ENCODE measurements around the gene TMC1.
"Not testable (repeated sequence)": the region's sequence is repeated elsewhere in the genome, so short reads cannot be mapped to it uniquely, and the experiment has no call there.

The TMC1 gene

DNA sequence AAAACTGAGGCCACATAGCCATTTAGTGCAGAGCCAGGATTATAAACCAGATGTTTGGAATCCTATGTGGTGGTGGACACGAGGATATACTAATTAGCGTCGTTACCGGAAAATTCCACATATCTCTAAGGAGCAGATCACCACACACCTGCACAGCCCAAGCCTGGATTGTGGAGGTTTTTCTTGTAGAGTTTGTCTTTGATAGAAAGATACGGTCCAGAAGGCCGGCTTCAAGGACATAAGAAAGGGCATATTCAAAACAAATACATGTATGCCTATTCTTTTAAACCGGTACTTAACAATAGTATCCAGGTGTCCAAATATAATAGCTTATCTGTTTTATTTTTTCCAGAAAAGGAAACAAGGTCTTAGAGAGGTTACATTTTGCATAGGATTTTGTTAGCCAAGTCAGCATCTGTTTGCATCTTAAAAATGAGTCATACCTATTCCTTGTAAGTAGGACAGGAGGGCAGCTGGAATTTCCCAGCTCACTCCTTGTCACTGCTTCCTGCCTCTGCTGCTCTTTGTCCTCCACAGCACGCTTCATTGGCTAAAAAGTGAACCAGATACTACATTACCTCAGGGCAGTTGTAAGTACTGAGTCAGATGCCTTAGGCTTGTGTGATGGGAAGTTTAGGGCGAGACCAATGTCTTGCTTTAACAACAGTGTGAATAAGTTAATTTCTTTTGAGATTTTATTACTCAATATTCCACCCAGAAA is 3.6 kb downstream of the TMC1 start:
- DNase-seq (ENCODE audit: low read depth in 2 of 3, low spot score in 2 of 3): peak in 1 of 3 experiments; percentile 3

DNA sequence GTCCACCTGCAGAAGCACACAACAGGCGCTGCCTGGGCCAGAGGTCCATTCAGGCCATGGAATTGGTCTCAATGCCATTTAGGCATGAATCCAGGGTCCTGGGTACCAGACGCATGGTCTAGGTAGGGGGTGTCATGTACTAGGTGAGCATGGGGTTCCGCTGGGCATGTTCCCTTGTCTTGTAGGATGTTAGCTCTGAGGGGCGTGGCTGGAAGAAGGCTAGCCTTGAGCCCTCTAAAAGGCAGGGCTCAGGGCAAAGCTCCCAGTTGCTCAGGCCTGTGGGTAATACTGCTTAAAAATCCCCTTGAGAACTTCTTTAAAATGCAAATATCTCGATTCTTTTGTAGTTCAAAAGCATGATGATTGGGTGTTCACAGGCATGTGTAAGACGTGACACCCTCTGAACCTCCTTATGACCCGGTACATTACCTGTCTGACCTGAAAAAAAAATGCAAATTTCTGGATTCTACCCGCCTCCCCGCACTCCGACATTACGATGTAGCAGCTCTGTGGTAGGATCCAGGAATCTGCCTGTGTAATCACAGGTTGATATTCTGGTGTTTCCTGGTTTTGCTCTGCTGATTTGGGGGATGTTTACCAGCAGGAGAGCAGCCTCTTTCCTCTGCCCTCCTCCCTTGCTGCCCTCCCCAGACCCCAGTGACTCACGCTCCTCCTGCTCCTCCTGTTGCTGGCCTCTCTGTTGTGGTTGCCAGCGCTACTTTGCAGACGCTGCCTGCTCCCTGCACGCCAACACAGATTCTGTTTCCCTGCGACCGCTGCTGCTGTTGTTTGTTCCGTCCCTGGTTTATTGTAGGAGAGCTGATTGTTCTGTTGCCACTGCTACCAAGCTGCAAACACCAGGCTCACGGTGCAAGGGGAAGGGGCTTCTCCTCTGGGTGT is 5.7 kb downstream of the TMC1 start:
- DNase-seq (ENCODE audit: low read depth in 2 of 3, low spot score in 2 of 3): peak; percentile 11 to 51 (median 36)

DNA sequence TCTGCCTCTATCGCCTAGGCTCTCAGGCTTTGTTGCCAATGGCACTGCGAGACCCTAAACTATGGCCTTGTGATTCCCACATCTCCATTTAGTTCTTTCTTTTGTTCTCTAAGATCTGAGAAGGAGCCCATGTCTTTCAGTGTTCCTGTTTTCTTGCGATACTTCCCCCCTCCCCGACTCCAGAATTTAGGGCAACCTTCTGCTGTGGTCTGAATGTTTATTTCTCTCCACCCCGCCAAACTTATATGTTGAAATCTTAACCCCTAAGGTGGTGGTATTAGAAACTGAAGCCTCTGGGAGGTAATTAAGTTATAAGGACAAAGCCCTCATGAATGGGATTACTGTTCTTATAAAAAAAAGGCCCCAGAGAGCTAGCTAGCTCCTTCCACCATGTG is 6.4 kb downstream of the TMC1 start:
- no peak for DNase-seq (ENCODE audit: low read depth in 2 of 3, low spot score in 2 of 3)

DNA sequence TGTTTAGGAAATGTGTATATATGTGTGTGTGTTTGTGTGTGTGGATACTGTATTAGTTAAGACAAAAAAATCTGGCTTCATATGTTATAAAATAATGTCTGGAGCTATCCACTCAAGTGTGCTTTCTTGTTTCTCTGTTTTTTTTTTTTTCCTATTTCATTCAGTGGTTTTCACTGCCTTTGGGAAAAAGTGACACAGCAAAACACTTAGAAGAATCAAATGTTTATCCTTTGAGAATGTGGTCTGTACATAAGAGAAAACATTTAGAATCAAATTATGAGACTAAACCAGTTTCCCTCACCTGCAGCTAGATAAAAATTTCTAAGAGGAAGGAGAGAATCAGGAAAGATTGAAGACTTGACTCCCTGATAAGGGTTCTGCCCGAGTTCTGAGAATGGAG is 8.1 kb downstream of the TMC1 start:
- DNase-seq (ENCODE audit: low read depth in 2 of 3, low spot score in 2 of 3): no peak

DNA sequence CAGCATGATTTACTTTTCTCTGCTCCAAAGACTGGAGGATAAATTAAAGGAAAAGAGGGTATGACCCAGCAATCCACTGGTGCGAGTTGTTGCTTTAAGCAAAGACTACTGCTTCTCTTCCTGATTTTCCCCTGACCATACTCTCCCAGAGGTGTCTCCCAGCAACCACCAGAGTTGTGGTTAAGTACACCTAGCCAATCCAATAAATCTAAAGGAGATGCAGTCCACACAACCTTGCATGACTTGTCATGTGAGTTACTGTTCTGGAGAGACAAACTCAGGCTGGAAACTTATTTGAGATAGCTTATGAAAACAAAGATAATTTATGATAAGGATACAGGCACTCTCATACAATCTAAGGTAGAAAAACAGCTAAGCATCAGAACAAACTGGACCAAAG is 11.9 kb downstream of the TMC1 start:
- DNase-seq (ENCODE audit: low read depth in 2 of 3, low spot score in 2 of 3): no peak

DNA sequence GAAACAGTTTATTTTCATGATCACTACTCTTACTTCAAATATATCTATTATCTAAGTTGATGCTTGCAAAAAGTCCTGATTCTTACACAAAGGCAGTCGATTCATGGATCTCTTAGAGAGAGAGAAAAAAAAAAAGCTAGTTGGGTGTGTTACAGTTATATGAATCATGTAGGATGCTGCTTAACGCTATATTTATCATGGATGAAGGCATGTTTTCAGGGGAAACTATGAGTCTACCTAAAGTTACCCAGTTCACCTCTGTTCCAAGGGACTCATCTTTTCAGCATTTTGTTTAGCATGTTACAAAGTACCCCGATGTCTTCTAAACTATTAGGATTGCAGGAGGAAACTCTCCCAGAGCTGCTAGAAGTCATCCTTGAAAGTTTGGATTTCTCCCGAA is 13.5 kb downstream of the TMC1 start:
- DNase-seq (ENCODE audit: low read depth in 2 of 3, low spot score in 2 of 3): no peak

DNA sequence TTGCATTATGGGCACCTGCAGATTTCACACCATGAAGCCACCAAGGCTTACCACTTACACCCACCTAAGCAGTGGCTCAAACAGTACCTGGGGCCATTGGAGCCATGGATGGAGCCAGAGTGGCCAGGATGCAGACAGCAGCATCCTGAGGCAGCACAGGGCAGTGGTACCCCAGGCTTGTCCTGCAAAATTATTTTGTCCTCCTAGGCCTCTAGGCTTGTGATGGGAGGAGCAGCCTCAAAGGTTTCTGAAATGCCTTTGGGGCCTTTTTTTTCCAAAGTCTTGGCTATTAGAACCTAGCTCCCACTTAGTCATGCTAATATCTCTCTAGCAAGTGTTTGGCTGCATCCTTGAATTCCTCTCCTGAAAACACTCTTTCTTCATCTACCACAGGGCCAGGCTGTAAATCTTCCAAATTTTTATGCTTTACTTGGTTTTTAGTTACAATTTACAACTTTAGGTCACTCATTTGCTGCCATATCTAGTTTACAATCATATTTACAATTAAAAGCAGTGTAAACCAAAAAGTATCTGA is 15.7 kb downstream of the TMC1 start:
- DNase-seq (ENCODE audit: low read depth in 2 of 3, low spot score in 2 of 3): no peak

DNA sequence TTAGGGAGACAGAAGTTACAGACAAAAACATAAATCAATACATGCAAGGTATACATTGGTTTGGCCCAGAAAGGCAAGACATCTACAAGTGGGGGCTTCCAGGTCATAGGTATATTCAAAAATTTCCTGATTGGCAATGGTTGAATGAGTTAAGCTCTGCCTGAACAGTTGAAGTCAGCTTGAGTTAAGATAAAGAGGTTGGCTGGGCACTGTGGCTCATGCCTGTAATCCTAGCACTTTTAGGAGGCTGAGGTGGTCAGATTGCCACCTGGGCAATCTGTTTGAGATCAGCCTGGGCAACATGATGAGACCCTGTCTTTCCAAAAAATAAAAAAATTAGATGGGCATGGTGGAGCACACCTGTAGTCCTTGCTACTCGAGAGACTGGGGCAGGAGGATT is 16.3 kb downstream of the TMC1 start:
- DNase-seq (ENCODE audit: low read depth in 2 of 3, low spot score in 2 of 3): no peak

DNA sequence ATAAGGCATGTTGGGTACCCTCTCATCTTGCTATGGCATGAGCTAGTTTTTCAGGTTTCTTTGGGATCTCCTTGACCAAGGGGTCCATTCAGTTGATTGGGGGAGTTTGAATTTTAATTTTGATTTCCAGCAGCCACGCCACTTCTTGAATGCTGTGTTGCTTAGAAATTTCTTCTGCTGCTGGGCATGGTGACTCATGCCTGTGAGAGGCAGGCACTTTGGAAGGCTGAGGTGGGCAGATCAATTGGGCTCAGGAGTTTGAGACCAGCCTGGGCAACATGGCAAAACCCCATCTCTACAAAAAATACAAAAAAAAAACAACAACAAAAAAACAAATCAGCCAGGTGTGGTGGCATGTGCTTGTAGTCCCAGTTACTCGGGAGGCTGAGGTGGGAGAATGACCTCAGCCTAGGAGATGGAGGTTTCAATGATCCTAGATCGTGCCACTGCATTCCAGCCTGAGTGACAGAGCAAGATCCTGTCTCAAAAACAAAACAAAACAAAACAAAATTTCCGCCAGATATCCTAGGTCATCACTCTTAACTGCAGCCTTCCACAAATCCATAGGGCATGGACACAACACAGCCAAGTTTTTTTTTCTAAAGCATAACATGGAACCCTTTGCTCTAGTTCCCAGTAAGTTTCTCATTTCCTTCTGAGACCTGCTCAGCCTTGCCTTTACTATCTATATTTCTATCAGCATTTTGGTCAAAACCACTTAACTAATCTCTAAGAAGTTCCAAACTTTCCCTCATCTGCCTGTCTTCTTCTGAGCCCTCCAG is 17.7 kb downstream of the TMC1 start:
- DNase-seq (ENCODE audit: low read depth in 2 of 3, low spot score in 2 of 3): no peak

DNA sequence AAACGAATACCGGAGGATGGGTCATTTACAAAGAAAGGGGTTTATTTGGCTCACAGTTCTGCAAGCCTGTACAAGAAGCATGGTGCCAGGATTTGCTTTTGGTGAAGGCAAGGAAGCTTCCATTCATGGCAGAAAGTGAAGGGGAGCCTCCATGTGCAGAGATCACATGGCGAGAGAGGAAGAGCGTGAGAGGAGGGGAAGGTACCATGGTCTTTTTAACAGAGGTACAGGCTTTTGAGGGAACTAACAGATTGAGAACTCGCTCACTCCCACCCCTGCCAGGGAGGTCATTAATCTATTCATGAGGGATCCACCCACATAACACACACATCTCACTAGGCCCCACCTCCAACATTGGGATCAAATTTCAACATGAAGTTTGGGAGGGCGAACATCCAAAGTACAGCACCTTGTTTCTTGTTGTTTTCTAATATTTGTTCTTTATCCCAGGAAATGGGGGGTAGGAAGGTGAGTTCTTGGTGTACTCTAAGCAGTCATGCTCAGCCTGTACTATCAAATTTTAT is 18.5 kb downstream of the TMC1 start:
- no peak for DNase-seq (ENCODE audit: low read depth in 2 of 3, low spot score in 2 of 3)

DNA sequence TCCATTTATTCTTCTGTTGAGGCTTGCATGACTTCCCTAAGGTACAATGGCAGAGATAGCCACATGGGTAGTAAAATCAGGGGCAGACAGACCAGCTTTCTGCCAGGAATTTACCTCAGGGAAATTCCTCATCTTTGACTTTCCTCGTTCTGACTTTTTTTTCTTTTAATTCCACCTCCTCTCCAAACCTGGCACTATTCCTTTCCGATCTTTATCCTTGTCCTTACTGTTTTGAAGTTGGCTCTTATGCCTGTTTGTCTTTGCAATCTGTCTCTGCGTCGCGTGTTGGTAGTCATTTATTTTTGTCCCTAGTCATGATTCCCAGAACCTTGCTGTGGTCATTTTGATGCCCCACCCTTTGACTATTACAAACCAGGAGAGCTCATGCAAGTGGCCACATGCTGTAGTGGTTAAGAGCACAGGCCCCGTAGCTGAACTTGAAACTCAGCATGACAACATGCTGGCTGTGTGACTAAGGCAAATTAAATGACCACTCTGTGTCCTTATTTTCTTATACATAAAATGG is 19.0 kb downstream of the TMC1 start:
- no peak for DNase-seq (ENCODE audit: low read depth in 2 of 3, low spot score in 2 of 3)

DNA sequence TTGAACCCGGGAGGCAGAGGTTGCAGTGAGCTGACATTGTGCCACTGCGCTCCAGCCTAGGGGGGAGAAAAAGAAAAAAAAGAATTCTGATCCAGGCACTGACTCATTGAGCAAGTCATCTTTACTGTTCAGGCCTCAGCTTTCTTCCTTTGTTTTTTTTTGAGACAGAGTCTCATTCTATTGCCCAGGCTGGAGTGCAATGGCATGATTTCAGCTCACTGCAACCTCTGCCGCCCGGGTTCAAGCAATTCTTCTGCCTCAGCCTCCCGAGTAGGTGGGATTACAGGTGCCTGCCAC is 21.1 kb downstream of the TMC1 start:
- not testable (repeated sequence) for DNase-seq (ENCODE audit: low read depth in 2 of 3, low spot score in 2 of 3)

DNA sequence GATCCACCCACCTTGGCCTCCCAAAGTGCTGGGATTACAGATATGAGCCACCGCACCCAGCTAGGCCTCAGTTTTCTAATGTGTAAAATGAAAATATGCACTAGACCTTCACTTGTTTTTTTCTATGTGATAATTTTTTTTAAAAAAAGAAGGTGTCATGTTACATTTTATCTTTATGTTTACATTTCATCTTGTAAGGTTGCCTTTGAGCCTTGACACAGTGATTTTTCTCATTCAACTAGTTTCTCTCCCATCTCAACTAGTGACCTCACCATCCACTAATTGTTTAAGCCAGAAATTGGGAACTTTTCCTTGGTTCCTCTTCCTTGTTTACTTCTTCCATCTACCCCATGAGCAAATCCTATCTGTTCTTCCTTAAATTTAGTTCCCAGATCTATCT is 21.5 kb downstream of the TMC1 start:
- DNase-seq (ENCODE audit: low read depth in 2 of 3, low spot score in 2 of 3): no peak

DNA sequence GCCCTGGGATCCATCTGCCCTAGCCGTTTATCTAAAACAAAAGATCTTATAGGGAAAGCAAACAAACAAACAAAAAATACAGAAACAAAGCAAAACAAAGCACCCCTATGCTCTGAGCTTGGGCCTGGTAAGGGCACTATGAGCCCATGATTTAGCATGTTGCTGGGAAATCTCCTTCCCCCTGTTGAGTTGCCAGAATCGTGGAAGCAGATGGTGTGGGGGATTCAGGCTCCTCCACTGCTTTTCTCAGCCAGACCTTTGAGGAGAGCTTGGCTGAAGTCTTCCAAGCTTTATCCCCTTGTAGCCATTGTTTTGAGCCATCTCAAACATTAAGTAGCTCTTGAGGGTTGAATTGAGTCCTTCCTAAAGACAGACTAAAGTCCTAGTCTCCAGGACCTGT is 29.9 kb downstream of the TMC1 start:
- no peak for DNase-seq (ENCODE audit: low read depth in 2 of 3, low spot score in 2 of 3)

DNA sequence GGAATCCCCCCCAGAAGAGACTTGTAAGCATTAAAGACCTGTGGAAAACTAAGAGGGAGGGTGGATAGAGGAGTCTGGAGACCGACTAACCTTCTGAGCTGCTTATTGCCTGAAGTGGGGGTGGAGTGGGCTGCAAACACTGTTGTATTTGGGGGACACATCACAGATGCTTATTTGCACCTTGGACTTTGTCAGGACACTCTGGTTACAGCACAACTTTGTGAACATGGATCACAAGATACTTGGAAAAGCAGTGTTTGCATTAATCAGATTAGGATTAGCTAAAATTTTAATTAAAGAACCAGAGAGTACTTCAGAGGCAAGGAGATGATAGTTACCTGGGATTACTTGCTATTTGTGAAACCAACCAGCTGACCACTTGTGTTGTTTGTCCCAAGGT is 30.9 kb downstream of the TMC1 start:
- DNase-seq (ENCODE audit: low read depth in 2 of 3, low spot score in 2 of 3): no peak

DNA sequence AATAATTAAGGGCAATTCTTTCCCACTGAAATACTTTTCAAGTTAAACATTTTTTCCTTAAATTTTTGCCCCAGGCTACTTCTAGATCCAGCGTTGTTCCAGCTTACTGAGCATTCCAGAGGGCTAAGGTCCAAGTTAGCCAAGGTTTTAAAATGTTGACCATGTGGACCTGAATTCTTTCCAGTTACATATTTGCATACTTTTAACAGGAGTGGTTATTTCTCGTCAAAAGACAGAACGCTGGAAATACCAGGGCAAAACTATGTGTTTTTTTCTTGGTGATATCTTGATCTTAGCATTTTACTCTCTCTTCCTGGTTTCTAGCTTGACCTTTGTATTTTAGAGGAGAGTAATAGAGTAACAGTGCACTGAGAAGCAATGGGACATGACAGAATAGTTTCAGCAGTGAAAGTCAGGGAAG is 32.8 kb downstream of the TMC1 start:
- DNase-seq (ENCODE audit: low read depth in 2 of 3, low spot score in 2 of 3): no peak

DNA sequence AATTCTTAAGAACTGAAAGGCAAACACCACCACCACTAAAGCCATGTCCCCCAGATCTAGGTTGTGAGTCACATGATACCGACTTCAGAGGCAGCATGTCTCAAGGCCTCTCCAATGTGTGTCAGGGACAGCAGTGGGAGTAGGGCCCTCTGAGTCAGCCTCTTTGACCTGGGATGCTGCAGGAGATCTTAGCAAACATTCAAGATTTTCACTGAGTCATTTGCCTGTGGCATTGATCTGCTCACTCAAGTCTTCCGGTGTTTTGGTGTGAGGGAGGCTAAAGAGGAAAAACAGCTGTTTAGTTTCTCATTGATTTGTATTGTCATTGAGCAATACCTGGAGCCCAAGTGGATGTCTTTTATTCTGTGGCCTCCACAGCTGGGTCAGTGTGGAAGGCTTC is 36.1 kb downstream of the TMC1 start:
- DNase-seq (ENCODE audit: low read depth in 2 of 3, low spot score in 2 of 3): peak in 2 of 3 experiments; percentile 14 to 18

DNA sequence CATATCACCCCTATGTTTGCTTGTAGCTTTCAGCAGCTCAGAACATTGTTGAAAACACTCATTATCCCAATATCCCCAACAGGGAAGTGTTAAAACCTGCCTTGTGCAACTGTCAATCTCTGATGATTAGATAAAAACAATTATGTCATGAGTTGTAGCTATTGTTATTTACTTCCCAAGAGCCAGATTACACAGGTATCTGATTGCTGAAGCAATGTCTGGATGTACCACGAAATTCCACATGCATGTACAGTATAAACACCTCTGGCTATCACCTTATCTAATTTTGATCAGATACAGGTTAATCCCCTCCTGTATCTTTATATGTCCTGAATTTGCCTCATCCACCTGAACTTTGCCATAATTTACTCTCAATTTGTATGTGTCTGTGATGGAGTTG is 38.7 kb downstream of the TMC1 start:
- no peak for DNase-seq (ENCODE audit: low read depth in 2 of 3, low spot score in 2 of 3)

DNA sequence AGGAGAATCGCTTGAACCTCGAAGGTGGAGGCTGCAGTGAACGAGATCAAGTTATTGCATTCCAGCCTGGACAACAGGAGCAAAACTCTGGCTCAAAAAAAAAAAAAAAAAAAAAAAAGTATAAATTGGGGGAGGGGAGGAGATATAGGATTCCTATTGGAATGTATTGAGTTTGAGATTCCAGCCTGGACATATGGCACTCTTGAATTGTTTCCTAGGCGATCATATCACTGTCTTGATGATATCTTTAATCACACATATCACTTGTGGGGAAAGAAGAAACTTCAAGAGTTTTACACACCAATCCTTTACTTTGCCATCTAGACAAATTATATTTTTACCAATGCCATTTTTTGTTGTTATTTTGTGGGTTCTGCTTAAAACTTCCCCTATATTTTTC is 42.4 kb downstream of the TMC1 start:
- DNase-seq (ENCODE audit: low read depth in 2 of 3, low spot score in 2 of 3): no peak

DNA sequence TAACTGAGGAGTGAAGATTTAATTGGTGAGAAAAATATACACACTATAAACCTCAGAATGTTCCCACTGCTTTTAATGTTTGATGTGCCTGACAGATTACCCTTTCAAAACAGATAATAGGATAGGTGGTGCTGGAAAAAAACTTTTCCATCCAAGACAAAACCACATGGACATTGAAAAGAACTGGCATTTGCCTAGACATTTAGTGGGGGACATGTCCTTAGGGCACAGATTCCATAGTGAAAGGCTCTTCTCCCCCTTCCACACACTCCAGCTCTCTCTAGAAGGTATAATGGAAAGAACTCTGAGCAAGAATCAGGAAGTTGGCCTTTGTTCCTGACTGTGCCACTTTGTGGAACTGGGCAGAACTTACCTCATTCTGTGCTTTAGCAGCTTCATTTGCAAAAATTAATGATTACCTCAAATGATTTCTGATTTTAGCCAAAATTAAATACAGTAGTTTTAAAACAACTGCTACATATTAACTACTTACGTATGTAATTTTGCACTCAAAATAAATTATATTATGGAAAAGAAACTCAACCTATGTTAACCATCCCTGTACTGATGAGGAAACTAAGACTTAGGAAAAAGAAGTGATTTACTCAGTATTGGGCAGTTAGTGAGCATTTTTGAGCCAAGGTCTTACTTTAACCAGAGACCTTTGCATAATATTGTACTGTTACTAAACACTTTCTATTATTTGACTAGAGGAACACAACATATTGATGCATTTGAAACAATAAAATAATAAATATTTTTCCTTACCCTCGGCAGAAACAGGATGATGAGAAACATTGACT is 43.3 kb downstream of the TMC1 start:
- no peak for DNase-seq (ENCODE audit: low read depth in 2 of 3, low spot score in 2 of 3)
